Tibial artery (tissue), 4 donors: Measurements from ENCODE around the gene FBXW9.
"Not testable (repeated sequence)": the region's sequence is repeated elsewhere in the genome, so short reads cannot be mapped to it uniquely, and the experiment has no call there.

Source experiments
- DNase-seq, 2 donors: peaks; one replicate each; pipeline ENCODE4 v3.0.0-alpha.2; 2019
- H3K27ac ChIP-seq, 2 donors: fragments of 200-600 bp; sonication (generic) in 1 of 2; 1 replicate in 1 of 2; 2 replicates in 1 of 2; pipeline ENCODE4 v1.5.1; 2018 to 2019; ENCODE audit warnings: mild to moderate bottlenecking in 1 of 2
- H3K27me3 ChIP-seq, 2 donors: fragments of 200-600 bp; sonication (generic) in 1 of 2; one replicate each; pipeline versions ENCODE4 v1.5.1 to v1.6.0; 2016 to 2019
- H3K36me3 ChIP-seq, 3 donors: fragments of 200-600 bp; sonication (generic) in 2 of 3; one replicate each; pipeline ENCODE4 v1.5.1; 2016 to 2019; ENCODE audit warnings: mild to moderate bottlenecking in 2 of 3
- H3K4me1 ChIP-seq, 4 donors: fragments of 200-600 bp; sonication (generic) in 2 of 4; 1 replicate in 3 of 4; 2 replicates in 1 of 4; pipeline ENCODE4 v1.5.1; 2016 to 2019
- H3K4me3 ChIP-seq, 2 donors: fragments of 200-600 bp; sonication (generic) in 1 of 2; 1 replicate in 1 of 2; 2 replicates in 1 of 2; pipeline ENCODE4 v1.5.1; 2018 to 2019; ENCODE audit warnings: mild to moderate bottlenecking in 2 of 2
- H3K9me3 ChIP-seq, 3 donors: fragments of 200-600 bp; sonication (generic) in 1 of 3; one replicate each; pipeline ENCODE4 v1.5.1; 2016 to 2019
- CTCF ChIP-seq, 2 experiments: fragments of 200-600 bp in 1 of 2; fragments of 450-650 bp in 1 of 2; IDR thresholded peaks; one replicate each; pipeline ENCODE4 v1.5.1; 2017 to 2019; ENCODE audit warnings: antibody characterized with exemption in 2 of 2, mild to moderate bottlenecking in 1 of 2, moderate library complexity in 1 of 2
- intact Hi-C: fragments of 100-400 bp; cut with DNase I; formaldehyde crosslinking; loops from one replicate; pipeline ENCODE4 v1.15.0; 2023; ENCODE audit warnings: low total_unique reads

The FBXW9 gene

GRCh38 chr19:12687496-12688196 lies 8.8 kb downstream of the FBXW9 start, which contains the start of gene GNG14:
TSS of gene GNG14 (plus strand) at chr19:12687998. CDS start at chr19:12688049, 51 bp downstream.
- peak in 1 of 2 donors; percentile 54 for DNase-seq
- Histone ChIP-seq H3K9me3 (no peaks in the 10 kb centered on the region), H3K4me3 (no peak within 1 kb of the TSS), H3K36me3 (peaks cover 0 to 17% (median 0%) of the 10 kb centered on the region in 3 donors), H3K27ac (no peak within 1 kb of the TSS), H3K4me1 (no peaks in the 10 kb centered on the region), H3K27me3 (no peaks in the 10 kb centered on the region)
- intact Hi-C loops, result no loop called here
- TF ChIP-seq CTCF (IDR thresholded peaks at IDR 0.05), result no peak

GRCh38 chr19:12685831-12686230 lies 10.6 kb downstream of the FBXW9 start:
- Histone ChIP-seq H3K27ac (no peak overlapping the region), H3K27me3 (no peaks in the 10 kb centered on the region), H3K4me3 (no peak overlapping the region), H3K4me1 (peaks cover 0 to 5% (median under 1%) of the 10 kb centered on the region in 4 donors), H3K9me3 (no peaks in the 10 kb centered on the region), H3K36me3 (peaks cover 0 to 17% (median 0%) of the 10 kb centered on the region in 3 donors)
- DNase-seq, result no peak
- intact Hi-C loops, result no loop called here
- no peak for TF ChIP-seq CTCF (IDR thresholded peaks at IDR 0.05)

- intact Hi-C loops, result loop anchor here (2.0 kb wide), 1 partner anchor 53 kb away; the partner anchor contains the start of gene TRIR
- H3K27me3 ChIP-seq, result no peaks in the 10 kb centered on the region
- no peak for TF ChIP-seq CTCF (IDR thresholded peaks at IDR 0.05)
- H3K27ac ChIP-seq, result peak within 1 kb of the TSS; percentile 92 to 94
- H3K9me3 ChIP-seq, result no peaks in the 10 kb centered on the region
- peak; percentile 94 to 96 for DNase-seq
- peaks cover 0 to 25% (median 6%) of the 10 kb centered on the region in 4 donors for H3K4me1 ChIP-seq
- H3K36me3 ChIP-seq, result peaks cover 31 to 39% (median 32%) of the 10 kb centered on the region in 3 donors
- H3K4me3 ChIP-seq, result peak within 1 kb of the TSS; percentile 81 to 85
Observed at GRCh38 chr19:12681074-12681987, 15.1 kb downstream of the FBXW9 start, which contains the start of gene DHPS. TSS of gene DHPS (minus strand) at chr19:12681880. CDS start at chr19:12681766, 114 bp downstream.

GRCh38 chr19:12680034-12680433 lies 16.4 kb downstream of the FBXW9 start:
- H3K27ac ChIP-seq, result no peak overlapping the region
- H3K4me3 ChIP-seq, result no peak overlapping the region
- no peaks in the 10 kb centered on the region for H3K9me3 ChIP-seq
- DNase-seq, result no peak
- intact Hi-C loops, result loop anchor here (2.0 kb wide), 1 partner anchor 55 kb away; the partner anchor contains the start of gene TRIR
- peaks cover 40 to 52% (median 44%) of the 10 kb centered on the region in 3 donors for H3K36me3 ChIP-seq
- no peak for TF ChIP-seq CTCF (IDR thresholded peaks at IDR 0.05)
- peaks cover 0 to 27% (median 6%) of the 10 kb centered on the region in 4 donors for H3K4me1 ChIP-seq
- H3K27me3 ChIP-seq, result no peaks in the 10 kb centered on the region

GRCh38 chr19:12678039-12678438 lies 18.4 kb downstream of the FBXW9 start:
- intact Hi-C loops, result loop anchor here (10.0 kb wide), 1 partner anchor 113 kb away; no protein-coding TSS in a partner anchor
- not testable (repeated sequence) for H3K9me3 ChIP-seq, DNase-seq, H3K27me3 ChIP-seq, H3K27ac ChIP-seq, H3K4me3 ChIP-seq
- Histone ChIP-seq H3K4me1 (peaks cover 0 to 27% (median 6%) of the 10 kb centered on the region in 4 donors), H3K36me3 (peaks cover 58 to 72% (median 58%) of the 10 kb centered on the region in 3 donors)
